ENCODE results near the gene RYK.

RYK gene

GRCh38 chr3:134250717-134251220 is at the start of gene RYK:
Gene RYK (minus strand): TSS chr3:134250859. CDS start chr3:134250654, 205 bp downstream.
- H3K27me3 Mint-ChIP-seq = peaks cover 35% of the 10 kb centered on the region
- H3K27ac Mint-ChIP-seq = peak within 1 kb of the TSS; percentile 74
- peaks cover 38% of the 10 kb centered on the region for H3K4me1 Mint-ChIP-seq
- peaks cover 3% of the 10 kb centered on the region for H3K9me3 Mint-ChIP-seq
- H3K4me3 Mint-ChIP-seq = peak within 1 kb of the TSS; percentile 92
- DNase-seq = peak; percentile 72
- peaks cover 8% of the 10 kb centered on the region for H3K36me3 Mint-ChIP-seq
- CTCF ChIA-PET = interaction anchor here (1.5 to 2.6 kb wide), 2 partner anchors 26 to 37 kb away, joined by 5 to 10 read pairs; no protein-coding TSS in a partner anchor

GRCh38 chr3:134299888-134300206 is 49.2 kb upstream of the RYK start:
- no peaks in the 10 kb centered on the region for H3K4me1 Mint-ChIP-seq
- CTCF ChIA-PET = interaction anchor here (1.0 kb wide), 1 partner anchor 87 kb away, joined by 5 read pairs; no protein-coding TSS in a partner anchor
- H3K36me3 Mint-ChIP-seq = no peaks in the 10 kb centered on the region
- no peak overlapping the region for H3K27ac Mint-ChIP-seq
- H3K4me3 Mint-ChIP-seq = no peak overlapping the region
- H3K27me3 Mint-ChIP-seq = peaks cover 58% of the 10 kb centered on the region
- DNase-seq = no peak
- peaks cover 2% of the 10 kb centered on the region for H3K9me3 Mint-ChIP-seq

- H3K4me3 Mint-ChIP-seq = no peak overlapping the region
- DNase-seq = no peak
Observed at GRCh38 chr3:134299185-134299887, 48.7 kb upstream of the RYK start.

DNA sequence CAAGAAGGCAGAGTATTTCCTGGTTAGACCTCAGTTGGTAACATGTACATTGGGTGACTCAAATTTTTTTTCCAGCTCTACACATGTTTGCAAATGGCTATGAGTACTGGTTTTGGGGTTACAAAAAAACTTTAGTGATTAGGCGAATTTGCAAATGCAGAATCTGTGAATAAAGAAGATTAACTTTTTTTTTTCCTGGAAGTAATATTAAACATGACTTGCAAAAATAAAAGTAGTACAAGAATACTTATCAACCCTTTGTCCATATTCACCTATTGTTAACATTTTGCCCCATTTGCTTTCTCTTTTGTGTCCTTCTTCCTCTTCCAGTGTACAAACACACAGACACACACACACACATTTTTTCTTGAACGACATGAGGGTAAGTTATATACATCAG is 47.6 kb upstream of the RYK start:
- CTCF ChIA-PET = no interaction called here
- Mint-ChIP-seq H3K9me3 (peaks cover 2% of the 10 kb centered on the region), H3K4me1 (no peaks in the 10 kb centered on the region), H3K36me3 (no peaks in the 10 kb centered on the region), H3K4me3 (no peak overlapping the region), H3K27me3 (peaks cover 49% of the 10 kb centered on the region), H3K27ac (no peak overlapping the region)
- no peak for DNase-seq

More at GRCh38 chr3:134299185-134299887, 48.7 kb upstream of the RYK start:
- H3K27me3 Mint-ChIP-seq = peaks cover 56% of the 10 kb centered on the region
- H3K9me3 Mint-ChIP-seq = peaks cover 2% of the 10 kb centered on the region
- H3K27ac Mint-ChIP-seq = no peak overlapping the region
- no peaks in the 10 kb centered on the region for H3K36me3 Mint-ChIP-seq
- no peaks in the 10 kb centered on the region for H3K4me1 Mint-ChIP-seq
- CTCF ChIA-PET = interaction anchor here (1.0 kb wide), 1 partner anchor 87 kb away, joined by 5 read pairs; no protein-coding TSS in a partner anchor

DNA sequence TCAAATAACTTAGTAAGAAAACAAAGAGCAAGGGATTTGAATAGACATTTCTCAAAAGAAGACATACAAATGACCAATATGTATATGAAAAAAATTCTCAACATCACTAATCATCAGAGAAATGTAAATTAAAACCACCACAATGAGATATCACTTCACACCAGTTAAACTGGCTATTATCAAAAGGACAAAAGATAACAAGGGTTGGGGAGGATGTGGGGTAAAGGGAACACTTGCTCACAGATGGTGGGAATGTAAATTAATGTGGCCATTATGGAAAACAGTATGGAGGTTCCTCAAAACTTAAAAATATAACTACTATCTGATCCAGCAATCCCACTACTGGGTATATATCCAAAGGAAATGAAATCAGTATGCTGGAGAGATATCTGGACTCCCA is 46.0 kb upstream of the RYK start:
- Mint-ChIP-seq H3K4me1 (peaks cover 3% of the 10 kb centered on the region), H3K4me3 (no peak overlapping the region), H3K27me3 (peaks cover 46% of the 10 kb centered on the region), H3K27ac (no peak overlapping the region), H3K36me3 (no peaks in the 10 kb centered on the region), H3K9me3 (peaks cover 2% of the 10 kb centered on the region)
- no peak for DNase-seq
- CTCF ChIA-PET = interaction anchor here (0.9 to 1.4 kb wide), 2 partner anchors 11 to 85 kb away, joined by 3 read pairs; no protein-coding TSS in a partner anchor

DNA sequence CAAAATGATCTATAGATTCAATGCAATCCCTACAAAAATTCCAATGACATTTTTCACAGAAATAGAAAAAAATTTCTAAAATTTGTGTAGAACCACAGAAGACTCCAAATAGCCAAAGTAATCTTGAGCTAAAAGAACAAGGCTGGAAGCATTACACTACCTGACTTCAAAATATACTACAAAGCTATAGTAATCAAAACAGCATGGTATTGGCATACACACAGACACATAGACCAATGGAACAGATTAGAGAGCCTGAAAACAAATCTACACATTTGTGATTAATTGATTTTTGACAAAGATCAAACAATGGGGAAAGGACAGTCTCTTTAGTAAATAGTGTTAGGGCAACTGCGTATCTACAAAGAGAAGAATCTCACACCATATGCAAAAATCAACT is 45.3 kb upstream of the RYK start:
- CTCF ChIA-PET = interaction anchor here (0.9 to 1.4 kb wide), 2 partner anchors 12 to 84 kb away, joined by 3 read pairs; no protein-coding TSS in a partner anchor
- Mint-ChIP-seq H3K4me3 (no peak overlapping the region), H3K27me3 (peaks cover 47% of the 10 kb centered on the region), H3K27ac (no peak overlapping the region), H3K9me3 (peaks cover 2% of the 10 kb centered on the region), H3K4me1 (peaks cover 4% of the 10 kb centered on the region), H3K36me3 (no peaks in the 10 kb centered on the region)
- no peak for DNase-seq

DNA sequence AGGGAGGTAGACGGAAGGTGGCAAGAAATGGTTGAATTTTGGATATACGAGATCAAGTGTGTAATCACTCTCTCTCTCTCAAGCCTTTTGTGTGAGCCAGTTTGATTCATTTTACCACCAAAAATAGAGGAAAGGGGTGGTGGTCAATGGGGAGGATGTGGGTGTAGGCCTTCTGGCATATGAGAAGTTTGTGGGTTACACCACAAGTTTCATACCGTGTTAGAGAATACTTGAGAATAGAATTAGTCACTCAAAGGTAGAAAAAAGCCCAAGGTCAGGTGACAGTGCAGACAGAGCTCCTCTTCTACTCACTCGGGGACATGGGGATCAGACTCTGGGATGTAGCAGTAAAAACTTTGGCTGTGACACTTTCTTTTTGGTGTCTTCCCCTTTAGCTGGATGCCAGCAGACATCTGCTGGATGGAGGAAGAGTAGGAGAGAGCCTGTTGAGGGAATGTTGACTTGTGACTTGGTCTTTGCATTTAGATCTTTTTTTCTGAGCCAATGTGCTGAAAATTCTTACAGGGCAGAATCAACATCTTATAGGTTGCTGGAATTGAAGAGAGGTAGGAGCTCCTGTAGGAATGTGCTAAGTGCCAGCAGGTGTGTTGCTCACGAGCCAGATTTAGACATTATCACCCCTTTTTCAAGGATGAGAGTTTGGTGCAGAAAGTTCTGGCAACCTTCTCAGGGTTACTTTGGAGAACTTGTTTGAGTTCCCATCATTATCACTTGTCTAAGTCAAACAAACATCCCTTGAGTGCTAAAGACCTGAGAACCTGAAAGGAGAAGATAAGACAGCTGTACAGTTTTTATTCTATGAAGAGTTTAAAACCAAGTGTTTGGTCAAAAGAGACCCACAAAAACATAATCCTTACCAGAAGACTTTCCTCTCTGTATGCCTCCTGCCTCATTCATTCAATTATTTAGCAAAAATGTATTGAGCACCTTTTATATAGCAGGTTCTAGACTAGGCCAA is 43.9 kb upstream of the RYK start:
- Mint-ChIP-seq H3K27ac (no peak overlapping the region), H3K27me3 (peaks cover 49% of the 10 kb centered on the region), H3K36me3 (no peaks in the 10 kb centered on the region), H3K9me3 (peaks cover 2% of the 10 kb centered on the region), H3K4me3 (no peak overlapping the region), H3K4me1 (peaks cover 4% of the 10 kb centered on the region)
- CTCF ChIA-PET = interaction anchor here (0.8 to 1.3 kb wide), 2 partner anchors 13 to 82 kb away, joined by 3 to 9 read pairs; no protein-coding TSS in a partner anchor
- peak; percentile 78 for DNase-seq

GRCh38 chr3:134291319-134292254 is 40.9 kb upstream of the RYK start:
- Mint-ChIP-seq H3K4me3 (no peak overlapping the region), H3K4me1 (peaks cover 4% of the 10 kb centered on the region), H3K9me3 (peaks cover 2% of the 10 kb centered on the region), H3K27ac (no peak overlapping the region), H3K36me3 (no peaks in the 10 kb centered on the region), H3K27me3 (peaks cover 54% of the 10 kb centered on the region)
- CTCF ChIA-PET = no interaction called here
- no peak for DNase-seq

GRCh38 chr3:134287512-134287911 is 36.9 kb upstream of the RYK start:
- DNase-seq = no peak
- no peaks in the 10 kb centered on the region for H3K36me3 Mint-ChIP-seq
- CTCF ChIA-PET = no interaction called here
- H3K27me3 Mint-ChIP-seq = peaks cover 68% of the 10 kb centered on the region
- H3K4me1 Mint-ChIP-seq = peaks cover 4% of the 10 kb centered on the region
- no peak overlapping the region for H3K4me3 Mint-ChIP-seq
- no peaks in the 10 kb centered on the region for H3K9me3 Mint-ChIP-seq
- H3K27ac Mint-ChIP-seq = no peak overlapping the region

GRCh38 chr3:134284438-134284837 is 33.8 kb upstream of the RYK start:
- Mint-ChIP-seq H3K36me3 (no peaks in the 10 kb centered on the region), H3K4me1 (no peaks in the 10 kb centered on the region), H3K27me3 (peaks cover 72% of the 10 kb centered on the region), H3K27ac (no peak overlapping the region), H3K9me3 (no peaks in the 10 kb centered on the region), H3K4me3 (no peak overlapping the region)
- no peak for DNase-seq
- CTCF ChIA-PET = interaction anchor here (1.4 kb wide), 1 partner anchor 72 kb away, joined by 3 read pairs; no protein-coding TSS in a partner anchor

DNA sequence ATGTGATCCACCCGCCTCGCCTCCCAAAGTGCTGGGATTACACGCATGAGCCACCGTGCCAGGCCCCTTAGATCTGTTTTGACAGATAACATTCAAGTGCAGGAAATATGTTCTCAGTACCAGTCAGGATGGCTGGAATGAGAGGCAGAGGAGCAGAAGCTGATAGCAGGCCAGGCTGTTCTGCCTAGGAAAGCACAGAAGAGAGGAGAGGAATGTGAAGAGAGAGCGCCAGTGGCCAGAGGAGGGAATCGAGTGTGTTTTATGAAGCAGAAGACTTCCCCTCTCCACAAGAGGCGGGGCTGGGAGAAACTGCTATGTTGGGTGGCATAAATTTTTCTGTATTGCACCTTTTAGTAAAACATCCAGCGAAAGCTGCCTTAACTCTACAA is 32.0 kb upstream of the RYK start:
- CTCF ChIA-PET = no interaction called here
- peaks cover 69% of the 10 kb centered on the region for H3K27me3 Mint-ChIP-seq
- H3K36me3 Mint-ChIP-seq = no peaks in the 10 kb centered on the region
- no peak for DNase-seq
- H3K27ac Mint-ChIP-seq = no peak overlapping the region
- no peak overlapping the region for H3K4me3 Mint-ChIP-seq
- H3K4me1 Mint-ChIP-seq = no peaks in the 10 kb centered on the region
- H3K9me3 Mint-ChIP-seq = no peaks in the 10 kb centered on the region

GRCh38 chr3:134281912-134282658 is 31.4 kb upstream of the RYK start:
- Mint-ChIP-seq H3K27me3 (peaks cover 66% of the 10 kb centered on the region), H3K4me1 (no peaks in the 10 kb centered on the region), H3K4me3 (no peak overlapping the region), H3K9me3 (no peaks in the 10 kb centered on the region), H3K27ac (no peak overlapping the region), H3K36me3 (no peaks in the 10 kb centered on the region)
- CTCF ChIA-PET = no interaction called here
- DNase-seq = no peak

DNA sequence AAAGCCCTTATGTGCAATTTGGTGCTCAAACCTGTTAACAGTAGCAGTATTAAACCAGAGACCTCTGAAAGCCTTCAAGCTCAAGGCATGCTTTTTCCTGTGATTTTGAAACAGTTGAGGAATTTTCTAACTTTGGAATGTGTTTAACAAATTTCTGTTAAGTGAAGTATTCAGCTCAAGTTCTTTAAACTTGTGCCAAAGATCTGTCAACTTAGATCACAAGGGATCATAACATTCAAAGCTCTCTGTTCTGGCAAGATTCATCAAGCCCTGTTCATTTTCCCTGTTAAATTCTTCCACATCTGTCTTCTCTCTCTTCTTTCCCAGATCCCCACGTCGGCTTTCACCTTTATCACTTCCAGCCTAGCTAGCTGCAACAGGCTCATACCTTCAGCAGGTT is 28.8 kb upstream of the RYK start:
- DNase-seq = no peak
- no peak overlapping the region for H3K4me3 Mint-ChIP-seq
- peaks cover 70% of the 10 kb centered on the region for H3K27me3 Mint-ChIP-seq
- no peaks in the 10 kb centered on the region for H3K4me1 Mint-ChIP-seq
- CTCF ChIA-PET = interaction anchor here (0.7 kb wide), 1 partner anchor 67 kb away, joined by 3 read pairs; no protein-coding TSS in a partner anchor
- H3K9me3 Mint-ChIP-seq = no peaks in the 10 kb centered on the region
- no peaks in the 10 kb centered on the region for H3K36me3 Mint-ChIP-seq
- no peak overlapping the region for H3K27ac Mint-ChIP-seq
